Mesenteric fat pad (tissue), 1 donor: ENCODE data around the gene COMMD1. TPM values are rescaled to one million over a fixed set of nuclear protein-coding genes. Genes with fewer than 3 reads are reported as not detected.
"Not testable (repeated sequence)": the region's sequence is repeated elsewhere in the genome, so short reads cannot be mapped to it uniquely, and the experiment has no call there.

Experiments used
- DNase-seq: peaks from one replicate; pipeline ENCODE4 v3.0.0-alpha.2; 2020; ENCODE audit warnings: low spot score
- total RNA-seq: library from RNA; stranded (reverse); fragmentation: NEBNext Ultra II Directional; extraction: Animal tissue kit (Norgen Biotek cat#: 25700); gene quantifications from one replicate; pipeline ENCODE4 v1.2.1, GENCODE V29; 2021
- donor health status: DM: yes; HTN: yes; CAD: no.

COMMD1 gene
- total RNA-seq, 1 donor from 2014 or later: 38.0 TPM

DNA sequence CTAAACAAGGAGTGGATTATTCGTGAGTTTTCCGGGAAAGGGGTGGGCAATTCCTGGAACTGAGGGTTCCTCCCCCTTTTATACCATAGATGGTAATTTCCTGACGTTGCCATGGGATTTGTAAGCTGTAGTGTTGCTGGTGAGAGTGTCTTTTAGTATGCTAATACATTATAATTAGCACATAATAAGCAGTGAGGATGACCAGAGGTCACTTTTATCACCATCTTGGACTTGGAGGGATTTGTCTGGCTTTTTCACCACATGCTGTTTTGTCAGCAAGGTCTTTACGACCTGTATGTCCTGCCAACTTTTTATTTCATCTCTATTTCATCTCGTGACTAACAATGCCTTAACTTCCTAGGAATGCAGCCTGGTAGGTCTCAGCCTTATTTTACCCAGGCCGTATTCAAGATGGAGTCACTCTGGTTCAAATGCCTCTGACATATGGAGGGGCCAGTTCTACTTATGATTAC lies 165.7 kb downstream of the COMMD1 start:
- no peak for DNase-seq

DNA sequence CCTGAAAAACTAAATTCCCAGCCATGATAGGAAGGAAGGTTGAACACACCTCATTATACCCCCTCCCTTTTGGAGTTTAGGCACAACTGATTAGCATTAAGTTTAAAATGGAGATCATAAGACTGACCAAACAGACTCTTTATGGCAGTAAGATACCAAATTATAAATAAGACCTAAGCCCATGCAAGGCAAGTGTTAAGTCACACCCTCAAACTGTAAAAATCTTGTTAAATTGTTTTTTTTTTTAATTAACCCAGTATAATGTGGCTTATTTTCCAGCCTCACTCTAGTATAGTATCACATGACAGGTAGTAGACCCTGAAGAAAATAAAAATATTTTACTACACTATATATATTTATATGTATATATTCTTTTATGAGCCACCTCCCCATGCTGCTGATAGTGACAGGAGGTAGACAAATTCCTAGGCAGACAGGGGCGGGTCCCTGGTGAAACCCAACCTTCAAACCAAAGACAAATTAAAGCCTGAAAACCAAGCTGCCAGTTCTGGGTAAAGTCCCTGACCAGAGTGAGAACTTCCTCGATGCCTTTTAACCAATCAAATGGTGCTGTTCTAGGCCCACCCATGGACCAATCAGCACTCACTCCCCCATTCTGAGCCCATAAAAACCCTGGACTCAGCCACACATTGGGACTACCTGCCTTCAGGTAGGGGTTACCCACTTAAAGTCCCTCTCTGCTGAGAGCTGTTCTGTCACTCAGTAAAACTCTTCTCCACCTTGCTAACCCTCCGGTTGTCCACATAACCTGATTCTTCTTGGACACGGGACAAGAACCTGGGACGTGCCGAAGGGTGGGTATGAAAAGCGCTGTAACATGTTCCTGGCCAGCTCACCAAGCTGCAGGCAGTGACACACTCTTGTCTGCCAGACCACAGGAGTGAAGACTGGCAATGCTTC lies 166.5 kb downstream of the COMMD1 start:
- no peak for DNase-seq

DNA sequence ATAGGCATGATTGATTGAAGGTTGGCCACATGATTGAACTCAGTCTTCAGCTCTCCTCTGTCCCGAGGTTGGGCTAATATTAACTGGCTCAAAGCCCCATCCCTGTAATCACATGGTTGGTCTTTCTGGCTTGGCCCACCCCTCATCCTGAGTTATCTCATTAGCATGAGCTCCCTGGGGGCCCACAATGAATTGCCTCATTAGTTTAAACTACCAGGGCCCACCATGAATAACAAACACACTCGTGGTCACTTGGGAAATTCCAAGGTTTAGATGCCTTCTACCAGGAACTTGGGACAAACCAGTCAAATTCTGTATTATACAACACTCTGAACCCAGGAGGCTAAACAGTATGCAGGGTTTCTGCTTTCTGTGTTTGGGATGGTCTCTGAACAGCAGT lies 168.8 kb downstream of the COMMD1 start:
- DNase-seq: no peak

DNA sequence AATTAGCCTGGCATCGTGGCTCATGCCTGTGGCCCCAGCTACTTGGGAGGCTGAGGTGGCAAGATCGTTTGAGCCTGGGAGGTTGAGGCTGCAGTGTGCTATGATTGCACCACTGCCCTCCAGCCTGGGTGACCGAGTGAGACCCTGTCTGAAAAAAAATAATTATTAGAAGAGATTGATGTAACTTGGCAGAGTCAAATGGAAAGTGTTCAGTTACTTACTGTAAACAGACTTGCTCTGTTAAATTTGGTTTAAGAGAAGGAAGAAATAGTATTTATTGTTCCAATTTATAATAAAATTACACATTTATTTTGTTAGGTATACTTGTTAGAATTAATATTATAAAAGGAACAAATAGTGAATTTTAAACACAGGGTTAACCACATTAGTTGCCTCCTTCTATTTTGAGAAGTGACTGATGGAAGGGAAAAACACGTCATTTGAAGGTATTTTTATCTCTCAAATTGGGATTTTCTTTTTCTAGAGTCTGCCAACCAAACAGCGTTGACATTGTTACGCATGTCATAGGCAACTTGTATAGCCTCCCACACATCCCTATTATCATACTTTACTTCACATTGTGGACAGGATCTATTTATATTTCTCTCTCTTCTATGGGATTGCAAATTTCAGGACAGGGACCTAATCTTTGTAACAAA lies 171.6 kb downstream of the COMMD1 start:
- no peak for DNase-seq

DNA sequence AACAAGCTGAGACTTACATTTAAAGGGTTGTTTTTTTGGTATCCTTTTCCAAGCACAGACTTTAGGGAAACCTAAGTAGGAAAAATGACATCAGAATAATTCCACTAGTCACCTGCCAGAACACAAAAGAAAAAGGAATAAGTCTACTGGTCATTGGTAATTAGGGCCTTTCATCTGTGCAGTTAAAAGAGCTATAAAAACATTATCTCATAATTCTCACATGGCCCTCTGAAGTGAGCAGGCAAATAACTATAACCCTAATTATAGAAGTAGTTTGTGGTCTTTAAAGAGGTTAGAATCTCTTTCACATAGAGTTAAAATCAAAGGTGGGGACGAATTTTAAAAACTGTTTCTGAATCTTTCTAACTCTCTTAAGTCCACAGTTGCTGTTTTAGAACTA lies 179.3 kb downstream of the COMMD1 start:
- DNase-seq: no peak

DNA sequence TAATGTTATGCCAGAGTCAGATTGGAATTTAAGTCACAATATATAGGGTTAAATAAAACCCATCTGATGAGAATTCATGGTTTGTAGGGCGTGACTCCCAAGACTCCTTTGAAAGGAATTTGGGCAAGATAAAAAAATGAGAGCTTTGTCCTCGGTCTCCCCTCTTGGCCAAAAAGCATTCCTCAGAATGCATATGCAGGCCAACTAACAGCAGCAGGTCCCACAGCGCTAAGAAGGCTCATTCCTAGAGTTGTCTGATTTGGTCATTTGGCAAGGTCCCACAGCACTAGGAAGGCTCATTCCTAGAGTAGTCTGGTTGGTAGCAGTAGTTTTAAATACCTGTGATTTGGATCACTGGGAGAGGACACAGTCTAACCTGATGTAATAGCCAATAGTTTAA lies 184.2 kb downstream of the COMMD1 start:
- DNase-seq: no peak

DNA sequence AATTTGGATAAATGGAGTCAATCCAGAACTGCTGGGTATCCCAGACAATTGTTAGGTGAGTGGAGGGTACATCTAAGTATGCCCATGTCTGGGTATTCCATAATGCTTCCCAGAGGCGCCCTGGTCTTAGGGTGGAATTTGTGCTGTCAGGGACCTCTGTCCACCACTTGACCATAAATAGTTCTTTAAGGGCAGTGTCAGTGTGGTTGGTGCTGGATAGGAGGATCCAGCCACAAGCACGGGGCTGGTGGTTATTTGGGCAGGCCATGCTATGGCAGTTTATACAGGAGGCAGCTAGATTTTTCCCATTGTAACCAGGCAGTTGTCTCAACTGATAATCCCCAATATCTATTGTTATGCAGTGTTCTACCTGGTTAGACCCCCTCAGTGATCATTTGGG lies 186.0 kb downstream of the COMMD1 start:
- DNase-seq: no peak

DNA sequence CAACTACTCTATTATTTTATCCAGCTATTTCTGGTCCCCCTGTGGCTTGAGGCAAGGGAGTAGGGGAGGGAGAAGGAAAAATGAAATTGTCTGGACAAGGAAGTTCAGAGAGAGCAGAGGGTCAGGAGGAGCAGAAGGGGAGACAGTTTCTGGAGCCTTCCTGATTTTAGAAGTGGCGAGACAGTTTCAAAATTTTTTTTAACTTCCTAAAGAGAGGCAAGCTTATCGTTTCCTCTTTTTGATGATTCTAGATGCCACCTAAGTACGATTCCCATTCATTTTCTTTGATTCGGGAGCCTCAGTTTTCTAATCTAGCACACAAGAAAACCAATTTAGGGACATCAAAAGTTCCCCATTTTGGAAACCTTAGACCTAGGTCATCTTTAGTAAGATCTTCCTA lies 193.6 kb downstream of the COMMD1 start:
- DNase-seq: no peak

DNA sequence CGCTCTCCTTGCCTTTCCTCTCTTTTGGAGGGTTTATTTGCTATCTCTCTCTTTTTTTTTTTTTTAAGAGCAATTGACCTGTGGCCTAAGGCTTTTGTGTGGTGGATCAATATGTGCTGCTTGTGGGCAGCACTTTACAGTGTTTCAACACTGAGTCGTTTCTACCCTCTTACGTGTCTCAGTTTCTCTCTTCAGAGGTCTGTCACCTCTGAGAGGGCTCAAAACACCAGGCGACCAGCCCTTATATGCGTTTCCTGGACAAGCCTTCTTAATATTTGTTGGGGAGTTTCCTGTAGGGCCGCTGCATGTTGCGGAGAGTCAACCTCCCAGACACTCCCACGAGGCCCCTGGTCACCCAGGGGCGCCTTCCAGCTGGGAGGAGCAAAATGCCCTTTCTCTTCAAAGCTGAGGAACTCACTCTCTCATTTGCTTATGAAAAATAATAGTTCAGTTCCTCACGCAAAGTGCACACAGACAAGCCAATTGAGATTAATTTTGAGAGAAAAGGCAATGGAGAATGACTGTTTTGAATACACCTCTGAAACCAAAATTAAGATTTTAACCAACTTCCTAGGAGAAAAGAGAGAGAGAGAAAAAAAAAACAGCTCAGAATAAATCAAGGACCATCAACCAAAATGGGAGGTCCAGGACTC lies 194.2 kb downstream of the COMMD1 start:
- no peak for DNase-seq

DNA sequence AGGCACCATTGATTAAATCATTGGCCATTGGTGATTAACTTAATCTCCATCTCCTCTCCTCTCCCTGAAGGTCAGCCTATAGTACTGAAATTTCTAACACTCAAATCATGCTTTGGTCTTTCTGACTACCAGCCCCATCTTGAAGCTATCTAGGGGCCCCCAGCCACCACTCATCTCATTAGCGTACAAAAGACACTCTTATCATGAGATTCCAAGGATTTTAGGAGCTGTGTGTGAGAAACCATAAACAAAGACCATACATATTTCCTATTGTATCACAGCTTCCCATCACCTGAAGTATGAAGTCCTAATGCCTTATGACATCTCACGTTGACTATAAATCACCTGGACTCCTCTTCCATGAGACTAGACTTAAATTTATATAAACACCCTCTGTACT lies 196.4 kb downstream of the COMMD1 start:
- no peak for DNase-seq

DNA sequence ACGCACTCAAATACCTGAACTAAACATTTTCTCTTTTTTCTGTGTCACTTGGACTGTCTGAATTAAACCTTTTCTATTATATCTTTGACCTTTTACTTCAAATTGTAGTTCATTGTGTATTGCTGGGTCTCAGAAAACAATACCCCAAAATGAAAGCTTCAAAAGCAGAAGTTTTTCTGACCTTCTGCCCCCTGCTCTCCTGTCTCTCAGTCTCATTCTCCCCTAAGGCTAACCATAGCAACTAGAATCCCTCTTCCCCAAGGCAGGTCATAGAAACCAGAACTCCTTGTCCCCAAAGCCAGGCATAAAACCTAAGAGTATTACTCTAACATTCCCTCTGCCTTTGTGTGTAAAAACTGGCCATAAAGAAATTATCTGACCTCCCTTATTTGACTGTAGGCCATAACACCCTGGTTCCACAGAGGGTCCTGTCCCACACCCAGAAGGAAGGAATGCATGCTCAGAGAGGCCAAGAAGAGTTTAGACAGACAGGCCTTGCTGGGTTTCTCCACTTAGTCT lies 197.0 kb downstream of the COMMD1 start:
- no peak for DNase-seq

DNA sequence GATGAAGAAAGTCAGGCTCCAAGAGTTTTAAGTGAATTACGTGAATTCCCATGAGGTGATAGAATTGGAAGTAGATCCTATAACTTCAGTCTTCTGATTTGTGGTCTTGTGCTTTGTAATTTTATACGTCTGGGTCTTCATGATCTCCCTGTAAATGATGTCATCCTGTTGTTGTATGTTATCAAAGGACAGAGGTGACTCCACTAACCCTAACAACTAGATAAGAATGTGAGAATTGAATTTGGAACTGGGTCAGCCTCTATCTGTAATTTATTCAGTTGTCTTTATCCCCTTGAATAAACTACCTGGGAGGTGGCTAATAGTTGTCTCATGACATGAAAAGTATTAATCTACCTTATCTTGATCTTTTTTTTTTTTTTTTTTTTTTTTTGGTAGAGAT lies 204.1 kb downstream of the COMMD1 start:
- DNase-seq: no peak

DNA sequence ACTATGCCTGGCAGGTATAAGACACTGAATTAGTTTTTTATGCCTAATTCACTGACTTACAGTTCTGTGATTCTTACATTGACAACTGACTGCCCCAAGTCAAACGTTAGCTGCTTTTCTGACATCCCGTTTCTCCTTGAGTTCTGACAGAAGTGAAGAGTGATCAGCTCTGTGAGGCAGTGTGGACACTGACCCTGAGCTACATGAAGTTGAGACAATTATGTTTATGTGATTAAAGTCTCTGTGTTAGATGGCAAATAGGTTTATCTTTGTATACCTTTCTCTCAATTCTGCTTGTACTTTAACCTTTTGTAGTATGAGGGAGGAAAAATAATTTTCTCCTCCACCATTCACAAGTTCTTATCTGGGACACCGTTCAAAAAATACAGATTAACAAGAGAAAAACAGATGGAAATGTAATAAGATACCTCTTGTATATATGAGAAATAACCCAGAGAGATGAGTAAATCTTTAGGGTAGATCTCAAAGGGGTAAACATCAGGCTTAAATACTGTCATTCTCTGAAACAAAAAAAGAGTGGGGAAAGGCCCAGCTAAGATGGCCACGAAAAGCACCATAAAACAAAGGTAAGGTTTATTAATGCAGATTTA lies 205.0 kb downstream of the COMMD1 start:
- DNase-seq: no peak

DNA sequence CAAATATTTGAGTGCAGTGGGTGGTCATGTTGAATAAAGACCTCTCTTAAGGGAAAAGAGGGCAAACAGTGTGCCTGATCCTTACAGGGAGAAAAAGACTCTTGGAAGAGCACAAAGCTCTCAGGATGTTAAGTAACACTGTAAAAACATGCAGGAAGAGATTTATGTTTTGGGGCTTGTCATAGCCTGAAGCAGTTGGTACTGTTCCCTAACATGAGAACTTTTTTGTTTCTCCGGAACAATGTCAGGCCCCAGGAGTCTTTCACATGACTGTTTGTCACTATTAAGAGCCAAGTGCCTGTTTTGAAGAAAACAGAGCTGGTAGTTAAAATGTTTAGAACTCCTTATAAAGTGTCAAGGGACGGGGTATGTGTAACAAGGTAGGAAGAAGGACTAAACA lies 206.7 kb downstream of the COMMD1 start:
- DNase-seq: no peak

DNA sequence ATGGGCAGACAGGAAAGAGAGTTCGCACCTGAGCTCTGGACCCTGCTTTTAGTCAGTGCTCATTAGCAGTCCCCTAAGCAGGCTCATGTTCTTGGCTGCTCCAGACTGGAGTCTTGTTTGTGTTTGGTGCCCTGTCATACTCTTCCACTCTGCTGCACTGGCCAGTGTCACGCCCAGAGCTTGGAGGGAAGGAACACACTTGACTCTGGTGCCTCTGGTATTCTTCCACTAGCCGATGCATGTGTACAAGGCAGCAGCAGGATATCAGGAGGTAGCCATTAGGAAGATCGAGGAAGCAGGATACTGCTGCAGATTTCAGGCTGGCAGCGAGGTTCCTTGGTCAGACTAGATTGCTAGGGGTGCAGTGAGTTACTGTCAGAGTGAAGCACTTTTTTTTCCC lies 209.1 kb downstream of the COMMD1 start:
- DNase-seq: no peak

DNA sequence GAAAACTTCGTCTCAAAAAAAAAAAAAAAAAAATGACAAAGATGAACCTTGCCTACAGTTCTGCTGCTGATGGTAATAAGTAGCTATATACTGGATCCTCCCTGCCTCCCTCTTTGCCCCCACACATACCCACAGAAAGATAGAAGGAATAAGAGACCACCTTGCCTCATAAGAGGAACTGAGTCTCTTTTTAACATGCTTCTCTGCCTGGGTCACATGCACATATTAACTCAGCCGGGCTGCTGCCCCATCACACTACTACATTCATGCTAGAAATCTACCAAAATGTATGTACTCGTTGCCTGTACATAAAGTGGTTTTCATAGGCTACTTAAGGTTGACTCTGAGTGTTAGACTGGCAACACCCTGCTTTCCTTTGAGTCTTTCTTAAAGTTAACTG lies 211.5 kb downstream of the COMMD1 start:
- no peak for DNase-seq

DNA sequence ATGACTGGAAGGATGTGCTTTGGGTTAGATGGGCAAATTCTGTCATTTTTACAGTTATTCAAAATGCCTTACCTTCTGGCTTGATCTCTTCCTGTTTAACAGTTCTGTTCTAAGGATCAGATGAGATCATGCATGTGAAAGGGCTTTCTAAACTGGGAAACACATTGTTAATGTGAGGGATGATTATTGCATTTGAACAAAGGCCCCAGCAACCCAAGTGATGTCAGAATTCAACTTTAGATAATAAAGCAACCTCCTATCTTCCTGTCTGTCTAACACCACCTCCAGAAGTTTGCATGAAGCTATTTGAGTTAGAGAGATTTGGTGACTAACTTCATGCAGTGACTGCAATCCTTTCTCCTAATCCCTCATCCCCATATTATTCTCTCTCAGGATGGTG lies 212.7 kb downstream of the COMMD1 start:
- DNase-seq: no peak

DNA sequence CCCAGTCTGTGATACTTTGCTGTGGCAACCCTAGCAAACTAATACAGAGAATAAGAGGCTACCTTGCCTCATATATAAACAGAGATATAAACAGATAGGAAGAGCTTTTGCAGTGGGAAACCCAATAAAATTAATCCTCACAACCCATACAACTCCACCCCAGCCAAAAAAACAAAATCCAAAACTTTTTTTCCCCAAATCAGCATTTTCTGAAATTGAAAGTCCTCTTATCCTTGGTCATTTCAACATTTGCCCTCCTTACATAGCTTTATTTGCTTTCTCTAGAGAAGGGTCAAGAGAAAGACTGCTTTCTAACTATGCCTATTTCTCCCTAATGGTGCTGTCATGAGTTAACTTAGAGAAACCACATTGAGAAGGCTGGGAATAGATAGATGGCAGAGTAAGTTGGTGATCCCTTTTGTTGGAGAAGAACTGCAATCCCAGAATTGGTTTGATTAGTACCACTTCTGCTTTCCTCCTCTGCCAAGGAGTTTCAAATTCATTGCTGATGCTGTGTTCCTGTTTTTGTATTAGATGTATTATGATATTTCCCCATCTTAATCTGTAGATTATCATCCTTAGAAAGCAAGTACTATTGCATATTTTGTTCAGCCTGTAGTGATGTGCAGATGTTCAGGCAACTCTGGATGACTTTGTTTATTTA lies 214.0 kb downstream of the COMMD1 start:
- DNase-seq: no peak

DNA sequence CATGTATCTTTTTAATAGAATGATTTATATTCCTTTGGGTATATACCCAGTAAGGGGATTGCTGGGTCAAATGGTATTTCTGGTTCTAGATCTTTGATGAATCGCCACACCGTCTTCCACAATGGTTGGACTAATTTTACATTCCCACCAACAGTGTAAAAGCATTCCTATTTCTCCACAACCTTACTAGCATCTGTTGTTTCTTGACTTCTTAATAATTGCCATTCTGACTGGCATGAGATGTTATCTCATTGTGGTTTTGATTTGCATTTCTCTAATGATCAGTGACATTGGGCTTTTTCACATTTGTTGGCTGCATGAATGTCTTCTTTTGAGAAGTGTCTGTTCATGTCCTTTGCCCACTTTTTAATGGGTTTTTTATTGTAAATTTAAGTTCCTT lies 220.8 kb downstream of the COMMD1 start:
- not testable (repeated sequence) for DNase-seq

DNA sequence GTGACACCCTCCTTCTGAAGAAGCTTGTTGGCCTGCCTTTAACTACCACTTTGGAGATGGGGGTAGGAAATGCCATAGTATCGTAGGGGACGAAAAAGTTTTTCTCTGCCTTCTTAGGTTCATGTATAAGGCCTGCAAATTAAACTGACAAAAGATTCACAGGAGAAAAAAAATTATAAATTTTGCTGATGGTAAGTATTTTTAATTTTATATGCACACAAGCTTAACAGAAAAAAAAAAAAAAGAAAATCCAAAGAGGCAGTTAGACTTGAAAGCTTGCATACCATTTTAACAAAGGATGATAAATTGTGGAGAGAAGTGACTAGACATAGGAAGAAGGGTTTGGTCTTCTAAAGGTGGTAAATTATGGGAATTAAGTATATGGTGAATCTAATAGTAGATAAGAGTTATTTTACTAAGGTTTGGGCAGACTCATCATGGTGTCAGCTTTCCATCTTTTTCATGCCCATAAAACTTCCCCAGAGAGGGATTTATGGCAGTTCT lies 227.9 kb downstream of the COMMD1 start:
- DNase-seq: no peak
